GM23338 (cell line): ENCODE results near the gene TXNRD1.

Source experiments
- CREB1 ChIP-seq: fragments of 250-450 bp; sonication (Bioruptor Pico); IDR thresholded peaks from 2 replicates; pipeline ENCODE4 v1.5.0; 2020; ENCODE audit warnings: low read depth, mild to moderate bottlenecking, moderate library complexity
- TF ChIP-seq, protein P1 (sequence below), 2 experiments: fragments of 200-600 bp in 1 of 2; sonication (generic) in 1 of 2; conservative IDR thresholded peaks; 2 replicates each; pipeline versions ENCODE4 v1.5.1 to v1.6.1; 2016 to 2017; ENCODE audit warnings: antibody characterized with exemption in 2 of 2, low read depth in 2 of 2, mild to moderate bottlenecking in 2 of 2, moderate library complexity in 1 of 2

DNA sequence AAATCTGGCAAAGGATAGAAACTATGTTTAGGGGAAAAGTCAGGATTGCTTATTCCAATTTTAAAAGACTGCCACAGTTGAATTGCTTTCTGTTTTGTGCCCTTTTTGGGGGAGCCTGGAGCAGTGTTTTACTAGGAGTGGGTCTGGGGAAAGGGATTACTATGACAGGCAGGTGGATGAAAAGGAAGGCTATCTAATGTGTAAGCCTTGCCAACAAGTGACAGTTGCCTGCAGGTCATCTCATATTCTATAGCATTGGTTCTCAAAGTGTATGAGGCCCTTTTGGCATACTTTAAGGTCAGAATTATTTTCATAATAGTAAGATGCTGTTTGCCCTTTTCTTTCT lies 92.0 kb downstream of the TXNRD1 start:
- no peak for TF ChIP-seq CREB1 (CRISPR knock-in tag)
- TF ChIP-seq, protein P1, sequence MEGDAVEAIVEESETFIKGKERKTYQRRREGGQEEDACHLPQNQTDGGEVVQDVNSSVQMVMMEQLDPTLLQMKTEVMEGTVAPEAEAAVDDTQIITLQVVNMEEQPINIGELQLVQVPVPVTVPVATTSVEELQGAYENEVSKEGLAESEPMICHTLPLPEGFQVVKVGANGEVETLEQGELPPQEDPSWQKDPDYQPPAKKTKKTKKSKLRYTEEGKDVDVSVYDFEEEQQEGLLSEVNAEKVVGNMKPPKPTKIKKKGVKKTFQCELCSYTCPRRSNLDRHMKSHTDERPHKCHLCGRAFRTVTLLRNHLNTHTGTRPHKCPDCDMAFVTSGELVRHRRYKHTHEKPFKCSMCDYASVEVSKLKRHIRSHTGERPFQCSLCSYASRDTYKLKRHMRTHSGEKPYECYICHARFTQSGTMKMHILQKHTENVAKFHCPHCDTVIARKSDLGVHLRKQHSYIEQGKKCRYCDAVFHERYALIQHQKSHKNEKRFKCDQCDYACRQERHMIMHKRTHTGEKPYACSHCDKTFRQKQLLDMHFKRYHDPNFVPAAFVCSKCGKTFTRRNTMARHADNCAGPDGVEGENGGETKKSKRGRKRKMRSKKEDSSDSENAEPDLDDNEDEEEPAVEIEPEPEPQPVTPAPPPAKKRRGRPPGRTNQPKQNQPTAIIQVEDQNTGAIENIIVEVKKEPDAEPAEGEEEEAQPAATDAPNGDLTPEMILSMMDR (conservative IDR thresholded peaks at IDR 0.05; ENCODE audit: low read depth in 2 of 2) = no peak
